Measurements from ENCODE around the gene VPS33A. TPM values are rescaled to one million over a fixed set of nuclear protein-coding genes. Genes with fewer than 3 reads are reported as not detected.
A peak's percentile ranks its signal among the peaks of the same experiment; 100 is the strongest.

Gene VPS33A
- 27.4 TPM for total RNA-seq
- polyA plus RNA-seq = 10 to 100 TPM; 35.8 to 51.4 (median 41.3) TPM

DNA sequence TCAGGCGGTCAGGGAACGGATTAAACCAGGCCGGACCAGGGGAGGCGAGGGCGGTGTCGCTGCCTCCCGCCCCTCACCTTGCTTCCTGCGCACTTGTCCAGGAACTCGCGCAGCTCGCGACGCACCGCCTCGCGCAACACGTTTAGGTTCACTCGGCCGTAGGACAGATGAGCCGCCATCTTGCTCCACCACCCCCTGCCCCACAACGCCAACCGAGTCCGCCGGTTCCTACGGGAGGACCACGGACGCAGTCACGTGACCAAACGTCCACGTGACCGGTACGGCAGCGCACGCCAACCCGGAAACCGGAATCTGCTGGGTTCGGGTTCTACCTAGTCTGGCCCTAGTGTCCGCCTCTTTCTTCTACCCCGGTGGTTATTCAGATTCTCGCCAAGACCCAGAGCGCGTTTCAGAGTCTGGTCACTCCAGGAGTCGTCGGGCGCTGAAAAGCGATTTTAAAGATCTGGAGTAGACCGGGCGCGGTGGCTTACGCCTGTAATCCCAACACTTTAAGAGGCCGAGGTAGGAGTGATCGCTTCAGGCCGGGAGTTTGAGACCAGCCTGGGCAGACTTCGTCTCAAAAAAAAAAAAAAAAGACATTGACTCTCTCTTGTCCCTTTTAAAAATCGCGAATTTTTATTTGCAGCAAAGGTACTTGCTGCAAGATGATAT, at the start of gene VPS33A:
Gene VPS33A (minus strand): TSS at position 265 of the 672 bp plus-strand sequence. CDS start 86 bp downstream, at position 179.
- Histone ChIP-seq H3K9me3 (ENCODE audit: control insufficient read depth in 2 of 2, low read length in 2 of 2) (no peaks in the 10 kb centered on the region), H3K4me1 (ENCODE audit: control insufficient read depth, insufficient read depth, low read length, poor library complexity, severe bottlenecking) (peaks cover 21% of the 10 kb centered on the region), H3K27me3 (ENCODE audit: control insufficient read depth, insufficient read depth, low read length) (no peaks in the 10 kb centered on the region), H3K36me3 (ENCODE audit: control insufficient read depth, insufficient read depth, low read length) (peaks cover 17% of the 10 kb centered on the region), H3K27ac (ENCODE audit: insufficient read depth, low read length, poor library complexity, severe bottlenecking) (peak within 1 kb of the TSS; percentile 95), H3K4me3 (ENCODE audit: low read depth, low read length) (peak within 1 kb of the TSS; percentile 91)
- H3K27ac Mint-ChIP-seq = peak within 1 kb of the TSS; percentile 99 to 100 (median 99)
- H3K4me3 Mint-ChIP-seq = peak within 1 kb of the TSS; percentile 94 to 99 (median 96)
- ATAC-seq (ENCODE audit: low read depth in 2 of 2) (peak; percentile 82 to 84), DNase-seq (peak; percentile 90 to 97 (median 90))
- peaks cover 0 to 1% (median 0%) of the 10 kb centered on the region in 7 donors for H3K9me3 Mint-ChIP-seq
- H3K36me3 Mint-ChIP-seq = peaks cover 11% of the 10 kb centered on the region
- peaks cover 10% of the 10 kb centered on the region for H3K27me3 Mint-ChIP-seq
- peaks cover 9 to 41% (median 26%) of the 10 kb centered on the region in 4 donors for H3K4me1 Mint-ChIP-seq

DNA sequence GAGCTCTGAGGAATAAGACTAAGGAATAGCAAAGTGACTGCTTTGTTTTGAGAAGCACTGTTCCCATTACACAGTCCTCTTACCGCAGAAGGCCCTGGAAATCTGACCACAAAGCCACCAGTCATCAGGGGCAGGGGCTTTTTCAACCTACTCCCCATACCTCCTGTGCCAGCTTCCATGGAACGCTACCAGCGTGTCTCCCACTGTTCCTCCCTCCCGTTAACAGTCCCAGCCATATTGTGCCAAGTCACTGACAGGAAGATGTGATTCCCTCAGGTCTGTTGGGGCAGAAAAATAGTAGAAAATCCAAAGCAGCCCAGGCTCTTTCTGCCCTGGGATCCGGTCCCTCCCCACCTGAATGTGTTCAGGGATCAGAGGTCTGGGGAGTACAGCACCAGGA, 46.6 kb upstream of the VPS33A start:
- ATAC-seq (ENCODE audit: low read depth in 2 of 2) (no peak), DNase-seq (no peak)
- peaks cover 58% of the 10 kb centered on the region for H3K36me3 ChIP-seq (ENCODE audit: control insufficient read depth, insufficient read depth, low read length)
- no peaks in the 10 kb centered on the region for H3K27me3 ChIP-seq (ENCODE audit: control insufficient read depth, insufficient read depth, low read length)
- H3K4me3 ChIP-seq (ENCODE audit: low read depth, low read length) = no peak overlapping the region
- H3K9me3 ChIP-seq (ENCODE audit: control insufficient read depth in 2 of 2, low read length in 2 of 2) = no peaks in the 10 kb centered on the region
- H3K4me1 ChIP-seq (ENCODE audit: control insufficient read depth, insufficient read depth, low read length, poor library complexity, severe bottlenecking) = no peaks in the 10 kb centered on the region
- Mint-ChIP-seq H3K27ac (no peak overlapping the region), H3K4me3 (no peak overlapping the region), H3K27me3 (no peaks in the 10 kb centered on the region), H3K4me1 (no peaks in the 10 kb centered on the region), H3K9me3 (no peaks in the 10 kb centered on the region), H3K36me3 (peaks cover 32% of the 10 kb centered on the region)
- no peak overlapping the region for H3K27ac ChIP-seq (ENCODE audit: insufficient read depth, low read length, poor library complexity, severe bottlenecking)

DNA sequence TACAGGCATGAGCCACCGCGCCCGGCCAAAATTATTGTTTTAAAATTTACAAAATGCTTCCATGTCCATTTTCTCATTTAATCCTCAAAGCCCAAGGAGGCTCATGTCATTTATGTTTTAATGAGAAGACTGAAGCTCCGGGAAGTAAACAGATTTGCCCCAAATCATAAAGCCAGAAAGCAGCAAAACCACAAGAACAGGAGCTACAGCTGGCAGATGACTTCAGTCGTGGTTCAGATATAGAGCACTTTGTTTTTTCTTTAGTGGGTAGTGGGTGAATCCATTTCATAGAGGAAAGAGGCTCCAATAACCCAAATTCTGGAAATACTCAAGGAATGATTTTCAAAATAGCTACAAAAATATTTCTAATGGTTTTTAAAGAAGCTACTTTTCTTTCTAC, 45.4 kb upstream of the VPS33A start:
- ATAC-seq (ENCODE audit: low read depth in 2 of 2) (no peak), DNase-seq (no peak)
- no peak overlapping the region for H3K4me3 Mint-ChIP-seq
- H3K27ac Mint-ChIP-seq = no peak overlapping the region
- H3K4me1 Mint-ChIP-seq = no peaks in the 10 kb centered on the region
- H3K27me3 ChIP-seq (ENCODE audit: control insufficient read depth, insufficient read depth, low read length) = no peaks in the 10 kb centered on the region
- H3K27ac ChIP-seq (ENCODE audit: insufficient read depth, low read length, poor library complexity, severe bottlenecking) = no peak overlapping the region
- H3K36me3 Mint-ChIP-seq = peaks cover 24% of the 10 kb centered on the region
- H3K9me3 ChIP-seq (ENCODE audit: control insufficient read depth in 2 of 2, low read length in 2 of 2) = no peaks in the 10 kb centered on the region
- H3K4me3 ChIP-seq (ENCODE audit: low read depth, low read length) = no peak overlapping the region
- peaks cover 51% of the 10 kb centered on the region for H3K36me3 ChIP-seq (ENCODE audit: control insufficient read depth, insufficient read depth, low read length)
- no peaks in the 10 kb centered on the region for H3K4me1 ChIP-seq (ENCODE audit: control insufficient read depth, insufficient read depth, low read length, poor library complexity, severe bottlenecking)
- no peaks in the 10 kb centered on the region for H3K9me3 Mint-ChIP-seq
- no peaks in the 10 kb centered on the region for H3K27me3 Mint-ChIP-seq

DNA sequence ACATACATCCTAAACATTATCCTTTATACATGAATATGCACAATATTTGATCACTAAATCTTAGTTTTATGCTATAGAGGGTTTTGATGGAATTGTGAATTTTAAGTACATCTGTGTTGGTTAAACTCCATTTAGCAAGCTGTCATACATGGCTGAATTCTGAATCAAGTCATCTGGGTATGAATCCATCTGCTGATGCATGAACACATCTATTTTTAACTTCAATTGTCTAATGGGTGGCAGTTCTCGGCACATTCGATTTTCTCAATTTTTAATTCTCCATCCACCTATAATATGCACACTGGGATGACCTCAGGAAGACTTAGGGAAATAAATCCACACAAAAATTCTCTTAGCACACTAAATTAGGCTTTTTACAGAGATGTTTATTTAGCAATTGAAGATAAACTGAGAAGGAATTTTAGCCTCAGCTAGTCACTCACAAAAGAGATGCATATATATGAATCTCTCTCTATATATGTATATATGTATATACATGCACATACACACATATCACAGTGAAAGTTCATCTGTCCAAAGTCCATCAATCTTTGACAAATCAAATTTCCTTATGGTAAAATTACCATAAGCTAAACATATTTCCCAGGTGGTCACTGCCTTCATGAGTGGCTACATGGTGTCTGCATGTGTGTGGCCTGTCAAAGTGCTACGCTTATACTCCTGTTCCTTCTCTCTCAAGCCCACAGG, 44.5 kb upstream of the VPS33A start:
- no peak overlapping the region for H3K4me3 Mint-ChIP-seq
- H3K27ac ChIP-seq (ENCODE audit: insufficient read depth, low read length, poor library complexity, severe bottlenecking) = no peak overlapping the region
- no peak for DNase-seq
- H3K27ac Mint-ChIP-seq = peak overlapping the region in 1 of 3 donors; percentile 69
- H3K36me3 Mint-ChIP-seq = peaks cover 26% of the 10 kb centered on the region
- H3K4me1 Mint-ChIP-seq = no peaks in the 10 kb centered on the region
- H3K27me3 Mint-ChIP-seq = no peaks in the 10 kb centered on the region
- peaks cover 49% of the 10 kb centered on the region for H3K36me3 ChIP-seq (ENCODE audit: control insufficient read depth, insufficient read depth, low read length)
- no peaks in the 10 kb centered on the region for H3K9me3 Mint-ChIP-seq
- H3K4me1 ChIP-seq (ENCODE audit: control insufficient read depth, insufficient read depth, low read length, poor library complexity, severe bottlenecking) = no peaks in the 10 kb centered on the region
- H3K27me3 ChIP-seq (ENCODE audit: control insufficient read depth, insufficient read depth, low read length) = no peaks in the 10 kb centered on the region
- no peak overlapping the region for H3K4me3 ChIP-seq (ENCODE audit: low read depth, low read length)
- ATAC-seq (ENCODE audit: low read depth in 2 of 2) = no peak
- H3K9me3 ChIP-seq (ENCODE audit: control insufficient read depth in 2 of 2, low read length in 2 of 2) = no peaks in the 10 kb centered on the region

DNA sequence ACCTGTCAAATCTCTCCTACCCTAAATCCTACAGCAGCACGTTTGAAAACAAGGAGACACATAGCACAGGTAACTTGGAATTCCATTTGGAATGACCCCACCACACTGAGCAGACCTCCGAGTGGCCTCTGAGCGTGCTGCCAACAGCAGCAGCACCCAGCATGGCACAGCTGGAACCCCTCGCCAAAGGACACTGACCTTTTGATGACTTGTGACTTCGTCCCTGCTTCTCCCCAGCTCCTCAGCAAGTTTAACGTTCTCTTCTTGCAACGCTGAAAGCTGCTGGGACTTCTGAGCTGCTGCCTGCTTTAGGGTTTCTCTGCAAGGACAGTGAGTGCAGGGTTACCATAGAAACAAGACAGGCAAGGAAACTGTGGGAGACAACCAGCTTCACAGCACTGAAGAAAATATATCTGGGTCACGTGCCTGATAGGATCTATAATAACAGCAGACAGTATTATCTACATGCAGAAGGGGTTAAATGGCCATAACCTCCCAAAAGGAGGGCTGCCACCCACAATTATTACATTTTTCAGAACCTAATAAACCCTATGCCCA, 43.3 kb upstream of the VPS33A start:
- no peaks in the 10 kb centered on the region for H3K4me1 ChIP-seq (ENCODE audit: control insufficient read depth, insufficient read depth, low read length, poor library complexity, severe bottlenecking)
- ATAC-seq (ENCODE audit: low read depth in 2 of 2) (no peak), DNase-seq (no peak)
- Mint-ChIP-seq H3K27ac (peak overlapping the region in 1 of 3 donors; percentile 40), H3K36me3 (peaks cover 22% of the 10 kb centered on the region), H3K27me3 (no peaks in the 10 kb centered on the region), H3K4me3 (no peak overlapping the region), H3K4me1 (no peaks in the 10 kb centered on the region), H3K9me3 (no peaks in the 10 kb centered on the region)
- H3K27me3 ChIP-seq (ENCODE audit: control insufficient read depth, insufficient read depth, low read length) = no peaks in the 10 kb centered on the region
- H3K9me3 ChIP-seq (ENCODE audit: control insufficient read depth in 2 of 2, low read length in 2 of 2) = no peaks in the 10 kb centered on the region
- no peak overlapping the region for H3K27ac ChIP-seq (ENCODE audit: insufficient read depth, low read length, poor library complexity, severe bottlenecking)
- H3K4me3 ChIP-seq (ENCODE audit: low read depth, low read length) = no peak overlapping the region
- H3K36me3 ChIP-seq (ENCODE audit: control insufficient read depth, insufficient read depth, low read length) = peaks cover 46% of the 10 kb centered on the region

DNA sequence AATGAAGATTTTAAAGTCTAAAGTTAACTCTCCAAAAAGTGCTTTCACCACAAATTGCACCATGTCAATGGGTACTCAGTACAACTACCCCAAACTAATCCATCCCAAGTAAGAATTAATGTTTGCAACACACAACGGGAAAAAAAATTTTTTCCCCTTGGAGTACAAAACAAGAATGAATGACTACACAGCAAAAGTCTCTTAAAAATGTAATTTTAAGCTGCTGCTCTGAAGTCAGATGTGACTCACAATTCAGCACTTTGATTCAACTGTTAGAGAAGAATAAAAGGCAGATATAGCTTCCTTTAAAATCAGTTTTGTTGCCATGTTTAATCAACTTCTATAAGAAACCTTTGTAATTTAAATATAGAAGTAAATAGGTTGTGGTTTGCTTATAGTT, 42.5 kb upstream of the VPS33A start:
- Histone ChIP-seq H3K9me3 (ENCODE audit: control insufficient read depth in 2 of 2, low read length in 2 of 2) (no peaks in the 10 kb centered on the region), H3K36me3 (ENCODE audit: control insufficient read depth, insufficient read depth, low read length) (peaks cover 50% of the 10 kb centered on the region), H3K4me3 (ENCODE audit: low read depth, low read length) (no peak overlapping the region), H3K4me1 (ENCODE audit: control insufficient read depth, insufficient read depth, low read length, poor library complexity, severe bottlenecking) (no peaks in the 10 kb centered on the region), H3K27ac (ENCODE audit: insufficient read depth, low read length, poor library complexity, severe bottlenecking) (no peak overlapping the region), H3K27me3 (ENCODE audit: control insufficient read depth, insufficient read depth, low read length) (no peaks in the 10 kb centered on the region)
- no peak for DNase-seq
- Mint-ChIP-seq H3K4me3 (no peak overlapping the region), H3K27me3 (no peaks in the 10 kb centered on the region), H3K36me3 (peaks cover 20% of the 10 kb centered on the region), H3K9me3 (no peaks in the 10 kb centered on the region), H3K4me1 (no peaks in the 10 kb centered on the region), H3K27ac (no peak overlapping the region)
- ATAC-seq (ENCODE audit: low read depth in 2 of 2) = no peak

DNA sequence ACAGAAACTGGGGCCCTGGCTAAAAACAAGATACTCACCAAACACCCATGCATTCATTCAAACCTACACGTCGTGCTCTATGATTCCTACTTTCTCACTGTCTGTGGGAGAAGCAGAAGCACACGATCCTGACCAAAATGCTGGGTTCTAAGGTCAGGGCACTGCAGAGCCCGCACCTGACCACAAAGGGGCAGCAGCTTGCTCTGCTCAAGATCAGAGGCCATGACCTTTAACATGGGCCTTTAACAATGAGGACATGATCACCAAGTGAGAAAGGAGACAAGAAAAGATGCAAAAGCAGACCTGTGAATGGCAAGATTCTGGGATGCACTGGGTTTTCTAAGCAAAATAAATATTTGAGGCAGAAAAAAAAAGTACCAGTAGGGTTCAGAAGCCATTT, 40.1 kb upstream of the VPS33A start:
- H3K36me3 Mint-ChIP-seq = peaks cover 28% of the 10 kb centered on the region
- no peaks in the 10 kb centered on the region for H3K9me3 Mint-ChIP-seq
- H3K27me3 Mint-ChIP-seq = no peaks in the 10 kb centered on the region
- no peaks in the 10 kb centered on the region for H3K27me3 ChIP-seq (ENCODE audit: control insufficient read depth, insufficient read depth, low read length)
- H3K27ac ChIP-seq (ENCODE audit: insufficient read depth, low read length, poor library complexity, severe bottlenecking) = no peak overlapping the region
- peak overlapping the region in 1 of 3 donors; percentile 68 for H3K27ac Mint-ChIP-seq
- DNase-seq (peak in 1 of 3 donors; percentile 5), ATAC-seq (ENCODE audit: low read depth in 2 of 2) (no peak)
- H3K36me3 ChIP-seq (ENCODE audit: control insufficient read depth, insufficient read depth, low read length) = peaks cover 59% of the 10 kb centered on the region
- H3K4me1 Mint-ChIP-seq = peaks cover 0 to 6% (median 3%) of the 10 kb centered on the region in 4 donors
- no peak overlapping the region for H3K4me3 ChIP-seq (ENCODE audit: low read depth, low read length)
- H3K4me1 ChIP-seq (ENCODE audit: control insufficient read depth, insufficient read depth, low read length, poor library complexity, severe bottlenecking) = no peaks in the 10 kb centered on the region
- H3K9me3 ChIP-seq (ENCODE audit: control insufficient read depth in 2 of 2, low read length in 2 of 2) = no peaks in the 10 kb centered on the region
- no peak overlapping the region for H3K4me3 Mint-ChIP-seq

Data from CD4-positive, CD25-positive, alpha-beta regulatory T cell (primary cell).